Measurements from ENCODE around the gene NCSTN.

Gene NCSTN

GRCh38 chr1:160357286-160358002 is 14.3 kb downstream of the NCSTN start:
- DNase-seq (ENCODE audit: extremely low read depth, low read depth) = no peak
- TF ChIP-seq CTCF (IDR thresholded peaks at IDR 0.05; ENCODE audit: low read depth, low read length, missing control alignments) = no peak
- H3K4me3 ChIP-seq (replicated peaks; ENCODE audit: low read depth, low read length) = no peak overlapping the region

GRCh38 chr1:160358073-160358472 is 14.9 kb downstream of the NCSTN start:
- H3K4me3 ChIP-seq (replicated peaks; ENCODE audit: low read depth, low read length) = no peak overlapping the region
- no peak for DNase-seq (ENCODE audit: extremely low read depth, low read depth)
- TF ChIP-seq CTCF (IDR thresholded peaks at IDR 0.05; ENCODE audit: low read depth, low read length, missing control alignments) = no peak

DNA sequence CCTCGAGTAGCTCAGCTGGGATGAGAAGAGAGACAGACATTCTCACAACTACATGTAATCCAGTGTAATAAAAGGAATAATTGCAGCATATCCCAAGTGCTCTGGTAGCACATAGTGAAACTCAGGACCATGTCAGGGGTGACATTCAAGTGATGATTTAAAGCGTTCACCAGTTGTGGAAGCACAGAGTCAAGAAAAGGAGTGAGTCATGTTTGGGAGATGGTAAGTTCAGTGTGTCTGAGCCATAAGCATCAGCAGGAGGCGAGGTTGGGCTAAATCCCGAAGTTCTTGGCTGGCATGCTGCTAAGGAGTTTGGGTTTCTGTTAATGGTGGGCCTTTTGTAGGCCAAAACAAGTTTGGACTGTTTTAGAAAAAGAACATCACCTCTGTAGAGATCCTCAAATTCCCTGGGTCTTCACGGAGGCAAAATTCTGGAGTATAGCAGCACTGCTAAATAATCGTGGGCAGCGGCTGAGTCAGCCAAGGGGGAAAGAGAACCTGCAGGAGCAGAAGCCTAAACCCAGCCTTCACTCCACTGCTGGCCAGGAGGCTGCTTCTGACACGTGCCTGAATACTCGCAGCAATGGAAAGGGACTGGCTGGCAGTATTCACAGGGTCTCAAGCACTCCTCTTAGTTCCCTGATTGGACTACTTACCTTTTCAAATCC is 16.5 kb downstream of the NCSTN start:
- no peak for TF ChIP-seq CTCF (IDR thresholded peaks at IDR 0.05; ENCODE audit: low read depth, low read length, missing control alignments)
- DNase-seq (ENCODE audit: extremely low read depth, low read depth) = no peak
- no peak overlapping the region for H3K4me3 ChIP-seq (replicated peaks; ENCODE audit: low read depth, low read length)

DNA sequence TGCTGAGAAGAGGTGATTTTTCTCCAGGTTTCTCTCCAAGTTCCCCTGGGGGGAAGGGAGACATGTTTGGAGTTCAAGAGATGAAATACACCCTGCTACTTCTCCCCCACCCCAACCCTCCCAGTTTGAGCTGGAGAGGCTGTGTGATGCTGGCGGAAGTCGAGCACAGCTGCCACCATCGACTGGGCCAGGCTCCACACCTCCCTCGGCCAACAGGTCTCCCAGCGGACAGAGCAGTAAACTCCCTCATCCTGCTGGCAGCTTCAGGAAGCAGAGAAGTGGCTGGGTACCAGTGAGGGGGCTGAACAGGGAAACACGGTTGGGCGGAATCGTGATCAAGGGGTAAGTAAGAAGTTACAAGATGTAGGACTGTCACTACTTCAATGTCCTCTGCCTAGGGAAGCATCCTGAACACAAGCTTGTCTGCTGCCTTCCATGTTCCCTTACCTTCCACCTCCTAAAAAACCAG is 17.1 kb downstream of the NCSTN start:
- no peak for TF ChIP-seq CTCF (IDR thresholded peaks at IDR 0.05; ENCODE audit: low read depth, low read length, missing control alignments)
- no peak for DNase-seq (ENCODE audit: extremely low read depth, low read depth)
- no peak overlapping the region for H3K4me3 ChIP-seq (replicated peaks; ENCODE audit: low read depth, low read length)

DNA sequence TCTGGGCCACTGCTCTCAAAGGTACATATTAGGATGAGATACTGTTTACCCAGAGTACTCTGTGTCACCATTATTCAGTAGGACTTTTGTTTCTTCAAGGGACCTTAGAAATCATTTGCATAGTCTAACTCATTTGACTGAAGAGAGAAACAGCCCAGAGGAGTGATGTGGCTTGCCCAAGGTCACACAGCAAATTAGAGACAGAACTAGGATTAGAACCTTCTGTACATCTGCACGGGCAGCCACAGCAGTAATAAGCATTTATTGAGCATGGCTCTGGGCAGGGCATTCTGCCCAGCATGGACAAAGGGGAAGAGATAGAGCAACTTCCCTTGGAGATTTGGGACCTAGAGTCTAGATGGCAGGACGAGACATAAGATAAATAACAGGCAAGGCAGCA is 18.0 kb downstream of the NCSTN start:
- H3K4me3 ChIP-seq (replicated peaks; ENCODE audit: low read depth, low read length) = no peak overlapping the region
- TF ChIP-seq CTCF (IDR thresholded peaks at IDR 0.05; ENCODE audit: low read depth, low read length, missing control alignments) = no peak
- DNase-seq (ENCODE audit: extremely low read depth, low read depth) = no peak

- TF ChIP-seq CTCF (IDR thresholded peaks at IDR 0.05; ENCODE audit: low read depth, low read length, missing control alignments) = no peak
- no peak for DNase-seq (ENCODE audit: extremely low read depth, low read depth)
- no peak overlapping the region for H3K4me3 ChIP-seq (replicated peaks; ENCODE audit: low read depth, low read length)
These were observed 18.6 kb downstream of the NCSTN start for GRCh38 chr1:160361814-160362167.
